Transverse colon (tissue), 4 donors: ENCODE results near the gene MRFAP1. TPM values are rescaled to one million over a fixed set of nuclear protein-coding genes. Genes with fewer than 3 reads are reported as not detected.

Experiments
- DNase-seq: peaks from one replicate; pipeline ENCODE4 v3.0.0-alpha.2; 2019
- H3K27ac ChIP-seq, 4 donors: fragments of 200-600 bp; sonication (generic); 2 replicates each; pipeline ENCODE4 v1.5.1; 2016 to 2018; ENCODE audit warnings: inconsistent platforms in 4 of 4
- H3K27me3 ChIP-seq: fragments of 200-600 bp; sonication (generic); 2 replicates; pipeline ENCODE4 v1.5.1; 2017; ENCODE audit warnings: inconsistent platforms
- H3K36me3 ChIP-seq, 4 donors: fragments of 200-600 bp; sonication (generic); 2 replicates each; pipeline ENCODE4 v1.5.1; 2017 to 2019; ENCODE audit warnings: inconsistent platforms in 4 of 4
- H3K4me1 ChIP-seq, 4 donors: fragments of 200-600 bp; sonication (generic); 2 replicates each; pipeline ENCODE4 v1.5.1; 2017 to 2020; ENCODE audit warnings: inconsistent platforms in 4 of 4
- H3K4me3 ChIP-seq, 4 donors: fragments of 200-600 bp; sonication (generic); 1 replicate in 1 of 4; 2 replicates in 3 of 4; pipeline versions ENCODE4 v1.5.1 to v1.6.1; 2017 to 2019; ENCODE audit warnings: inconsistent platforms in 4 of 4
- H3K9me3 ChIP-seq, 2 donors: fragments of 200-600 bp; sonication (generic); 2 replicates each; pipeline ENCODE4 v1.5.1; 2017 to 2019; ENCODE audit warnings: inconsistent platforms in 2 of 2
- EP300 ChIP-seq: sonication (generic); formaldehyde crosslinking; IDR thresholded peaks from one replicate; pipeline ENCODE4 v1.6.1; 2017; ENCODE audit warnings: antibody characterized with exemption, low read depth
- POLR2A ChIP-seq: fragments of 450-650 bp; IDR thresholded peaks from one replicate; pipeline ENCODE4 v1.6.1; 2016; ENCODE audit warnings: antibody characterized with exemption, mild to moderate bottlenecking, moderate library complexity
- POLR2AphosphoS5 ChIP-seq, 3 donors: sonication (generic); formaldehyde crosslinking; IDR thresholded peaks; one replicate each; pipeline ENCODE4 v1.6.1; 2016; ENCODE audit warnings: antibody characterized with exemption in 3 of 3
- WGBS, 2 donors: methylation state at CpG; one replicate each; pipeline ENCODE4 v1.1.5; 2018; ENCODE audit warnings: low coverage in 1 of 2; 5-methylcytosine and 5-hydroxymethylcytosine counted together
- in situ Hi-C, 4 donors: fragments of 200-750 bp; cut with MboI; loops; one replicate each; pipeline versions ENCODE4 v1.15.0 to v1.15.1; 2017; ENCODE audit warnings: low sequenced_read_pairs in 3 of 4, low pct_ligation_motif_present in 1 of 4, low pct_unique_long_range_greater_than_20kb in 1 of 4
- intact Hi-C: fragments of 100-400 bp; cut with DNase I; formaldehyde crosslinking; loops from one replicate; pipeline ENCODE4 v1.15.1; 2023; ENCODE audit warnings: low total_unique reads
- total RNA-seq, 4 donors: library from RNA; depleted of rRNA; stranded (reverse); fragments of >200 nt; gene quantifications; one replicate each; pipeline ENCODE4 v1.1.0, GENCODE V29; 2016
- TF ChIP-seq, protein P1 (sequence below), 5 experiments: fragments of 200-600 bp in 3 of 5; fragments of 450-650 bp in 2 of 5; sonication (generic) in 3 of 5; IDR thresholded peaks; 1 replicate in 2 of 5; 2 replicates in 3 of 5; pipeline ENCODE4 v1.5.1; 2016 to 2017; ENCODE audit warnings: antibody characterized with exemption in 5 of 5, inconsistent platforms in 3 of 5, mild to moderate bottlenecking in 2 of 5, moderate library complexity in 1 of 5

Gene MRFAP1
- total RNA-seq, 4 donors from 2014 or later = 96.3 to 229 (median 125) TPM

- no peaks in the 10 kb centered on the region for H3K4me1 ChIP-seq
- 71 to 91% methylated on average over 4 to 10 of the region's 10 CpGs for WGBS, 2 donors
- intact Hi-C loops = no loop called here
- H3K27me3 ChIP-seq = no peaks in the 10 kb centered on the region
- TF ChIP-seq POLR2A = no peak
- TF ChIP-seq EP300 = no peak
- TF ChIP-seq, protein P1, sequence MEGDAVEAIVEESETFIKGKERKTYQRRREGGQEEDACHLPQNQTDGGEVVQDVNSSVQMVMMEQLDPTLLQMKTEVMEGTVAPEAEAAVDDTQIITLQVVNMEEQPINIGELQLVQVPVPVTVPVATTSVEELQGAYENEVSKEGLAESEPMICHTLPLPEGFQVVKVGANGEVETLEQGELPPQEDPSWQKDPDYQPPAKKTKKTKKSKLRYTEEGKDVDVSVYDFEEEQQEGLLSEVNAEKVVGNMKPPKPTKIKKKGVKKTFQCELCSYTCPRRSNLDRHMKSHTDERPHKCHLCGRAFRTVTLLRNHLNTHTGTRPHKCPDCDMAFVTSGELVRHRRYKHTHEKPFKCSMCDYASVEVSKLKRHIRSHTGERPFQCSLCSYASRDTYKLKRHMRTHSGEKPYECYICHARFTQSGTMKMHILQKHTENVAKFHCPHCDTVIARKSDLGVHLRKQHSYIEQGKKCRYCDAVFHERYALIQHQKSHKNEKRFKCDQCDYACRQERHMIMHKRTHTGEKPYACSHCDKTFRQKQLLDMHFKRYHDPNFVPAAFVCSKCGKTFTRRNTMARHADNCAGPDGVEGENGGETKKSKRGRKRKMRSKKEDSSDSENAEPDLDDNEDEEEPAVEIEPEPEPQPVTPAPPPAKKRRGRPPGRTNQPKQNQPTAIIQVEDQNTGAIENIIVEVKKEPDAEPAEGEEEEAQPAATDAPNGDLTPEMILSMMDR (IDR thresholded peaks at IDR 0.05) = no peak
- TF ChIP-seq POLR2AphosphoS5 (IDR thresholded peaks at IDR 0.05) = no peak
- no peaks in the 10 kb centered on the region for H3K9me3 ChIP-seq
- no peak for DNase-seq
- in situ Hi-C loops = no loop called here
- H3K27ac ChIP-seq = no peak overlapping the region
- peaks cover 0 to 10% (median 4%) of the 10 kb centered on the region in 4 donors for H3K36me3 ChIP-seq
- no peak overlapping the region for H3K4me3 ChIP-seq
Observed at GRCh38 chr4:6620296-6620695, 20.2 kb upstream of the MRFAP1 start.

DNA sequence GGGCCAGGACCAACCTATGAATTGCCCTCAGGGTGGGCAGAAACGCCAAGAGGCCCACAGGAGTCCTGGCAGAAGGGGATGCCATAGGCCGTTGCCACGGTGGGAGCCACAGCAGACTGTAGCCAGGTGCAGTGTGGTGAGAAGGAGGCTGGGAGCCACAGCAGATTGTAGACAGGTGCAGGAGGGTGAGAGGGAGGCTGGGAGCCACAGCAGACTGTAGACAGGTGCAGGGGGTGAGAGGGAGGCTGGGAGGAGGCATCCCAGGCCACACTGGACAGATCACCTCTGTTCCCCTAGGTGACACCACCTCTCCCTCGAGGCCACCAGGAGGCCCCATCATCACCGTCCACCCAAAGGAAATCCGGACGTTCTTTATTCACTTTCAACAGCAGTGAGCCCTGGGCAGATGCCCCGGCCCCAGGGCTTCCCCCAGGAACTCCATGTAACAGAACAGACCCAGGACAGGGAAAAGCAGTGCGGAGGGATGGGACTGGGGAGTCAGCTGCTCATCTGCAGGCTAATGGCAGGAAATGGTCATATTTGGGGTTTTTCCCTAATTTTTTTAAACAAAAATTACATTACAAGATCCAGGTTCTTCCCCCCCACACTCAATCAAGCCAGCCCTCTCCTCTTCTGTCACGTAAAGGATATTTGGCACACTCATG, 19.5 kb upstream of the MRFAP1 start:
- no peak overlapping the region for H3K4me3 ChIP-seq
- TF ChIP-seq POLR2AphosphoS5 (IDR thresholded peaks at IDR 0.05) (no peak), POLR2A (no peak), EP300 (no peak)
- TF ChIP-seq, protein P1 (IDR thresholded peaks at IDR 0.05) = no peak

DNA sequence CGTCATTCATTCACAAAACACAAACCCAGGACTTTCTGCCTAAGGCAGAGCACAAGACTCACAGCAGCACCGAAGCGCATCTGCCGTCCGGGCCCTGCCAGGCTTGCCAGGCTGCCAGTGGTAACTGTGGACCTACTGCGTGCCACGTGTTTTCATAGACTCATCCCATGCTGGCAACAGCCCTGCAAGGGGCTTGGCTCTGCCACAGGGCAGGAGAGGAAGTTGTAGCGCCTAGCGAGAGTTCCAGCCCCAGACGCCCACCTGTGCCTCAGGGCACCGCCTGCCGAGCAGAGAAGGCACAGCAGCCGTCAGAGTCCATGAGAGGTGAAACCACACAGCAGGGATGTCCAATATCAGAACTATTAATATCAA, 18.9 kb upstream of the MRFAP1 start:
- no peak for TF ChIP-seq POLR2AphosphoS5 (IDR thresholded peaks at IDR 0.05)
- TF ChIP-seq, protein P1 (IDR thresholded peaks at IDR 0.05) = no peak
- no peak for TF ChIP-seq EP300
- no peak for TF ChIP-seq POLR2A
- DNase-seq = no peak

More for the DNA sequence above, 19.5 kb upstream of the MRFAP1 start:
- WGBS, 2 donors = 81% methylated on average over 10 of the region's 10 CpGs; no CpG with 5 or more reads in 1 of the 2 donors
- Histone ChIP-seq H3K27ac (no peak overlapping the region), H3K27me3 (no peaks in the 10 kb centered on the region), H3K9me3 (no peaks in the 10 kb centered on the region), H3K4me1 (no peaks in the 10 kb centered on the region), H3K36me3 (peaks cover 0 to 10% (median 2%) of the 10 kb centered on the region in 4 donors)
- in situ Hi-C loops = no loop called here
- no peak for DNase-seq
- intact Hi-C loops = no loop called here

DNA sequence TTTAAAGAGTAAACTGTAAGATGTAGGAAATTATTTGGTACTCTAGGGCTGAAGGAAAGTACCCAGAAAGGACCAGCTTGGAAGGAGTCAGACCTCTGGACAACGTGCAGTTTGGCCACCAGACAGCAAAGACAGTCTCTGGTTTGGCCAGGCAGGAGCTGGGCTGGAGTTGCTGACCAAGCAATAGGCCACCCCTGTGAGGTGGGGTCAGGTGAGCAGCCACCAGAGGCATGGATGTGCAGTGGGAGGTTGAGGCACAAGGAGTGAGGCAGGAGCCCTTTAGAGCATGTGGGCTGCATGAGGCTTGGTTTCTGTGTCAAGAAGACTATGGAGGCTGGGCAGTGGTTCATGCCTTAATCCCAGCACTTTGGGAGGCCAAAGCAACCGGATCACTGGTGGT, 17.7 kb upstream of the MRFAP1 start:
- intact Hi-C loops = no loop called here
- TF ChIP-seq EP300 (no peak), POLR2A (no peak), POLR2AphosphoS5 (IDR thresholded peaks at IDR 0.05) (no peak)
- TF ChIP-seq, protein P1 (IDR thresholded peaks at IDR 0.05) = no peak

More for the DNA sequence above, 18.9 kb upstream of the MRFAP1 start:
- 91% methylated on average over 13 of the region's 13 CpGs; no CpG with 5 or more reads in 1 of the 2 donors for WGBS, 2 donors
- H3K27me3 ChIP-seq = no peaks in the 10 kb centered on the region
- H3K27ac ChIP-seq = no peak overlapping the region
- intact Hi-C loops = no loop called here
- H3K9me3 ChIP-seq = no peaks in the 10 kb centered on the region
- in situ Hi-C loops = no loop called here
- peaks cover 0 to 10% (median 0%) of the 10 kb centered on the region in 4 donors for H3K36me3 ChIP-seq
- no peak overlapping the region for H3K4me3 ChIP-seq
- H3K4me1 ChIP-seq = no peaks in the 10 kb centered on the region

More for the DNA sequence above, 17.7 kb upstream of the MRFAP1 start:
- in situ Hi-C loops = no loop called here
- Histone ChIP-seq H3K27ac (no peak overlapping the region), H3K4me3 (no peak overlapping the region), H3K36me3 (no peaks in the 10 kb centered on the region), H3K9me3 (no peaks in the 10 kb centered on the region), H3K27me3 (no peaks in the 10 kb centered on the region), H3K4me1 (no peaks in the 10 kb centered on the region)
- DNase-seq = no peak
- 92% methylated on average over 2 of the region's 2 CpGs; no CpG with 5 or more reads in 1 of the 2 donors for WGBS, 2 donors
